ENCODE results near the gene MORN5. TPM values are rescaled to one million over a fixed set of nuclear protein-coding genes. Genes with fewer than 3 reads are reported as not detected.
A peak's percentile ranks its signal among the peaks of the same experiment; 100 is the strongest.

Gene MORN5
- total RNA-seq, 1 donor from 2014 or later = 23.1 TPM

DNA sequence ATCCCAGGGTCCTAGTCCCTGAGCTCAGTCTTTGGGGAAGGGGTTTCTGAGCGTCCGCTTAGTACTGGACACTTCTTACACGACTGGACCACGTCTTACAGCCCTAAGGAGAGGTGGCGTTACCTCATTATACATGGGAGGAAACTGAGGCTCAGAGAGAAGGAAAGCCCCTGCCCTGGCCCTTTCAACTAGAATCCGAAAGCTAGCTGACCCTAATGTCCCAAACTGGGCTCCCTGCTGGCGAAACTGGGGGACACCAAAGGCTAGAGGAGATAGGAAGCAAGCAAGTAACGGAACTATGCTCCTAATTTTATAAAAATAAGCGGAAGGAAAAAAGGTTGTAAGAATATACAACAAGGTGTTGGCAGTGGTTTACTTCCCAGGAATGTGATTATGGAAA lies 54.8 kb downstream of the MORN5 start:
- no peak for DNase-seq (ENCODE audit: low spot score)

DNA sequence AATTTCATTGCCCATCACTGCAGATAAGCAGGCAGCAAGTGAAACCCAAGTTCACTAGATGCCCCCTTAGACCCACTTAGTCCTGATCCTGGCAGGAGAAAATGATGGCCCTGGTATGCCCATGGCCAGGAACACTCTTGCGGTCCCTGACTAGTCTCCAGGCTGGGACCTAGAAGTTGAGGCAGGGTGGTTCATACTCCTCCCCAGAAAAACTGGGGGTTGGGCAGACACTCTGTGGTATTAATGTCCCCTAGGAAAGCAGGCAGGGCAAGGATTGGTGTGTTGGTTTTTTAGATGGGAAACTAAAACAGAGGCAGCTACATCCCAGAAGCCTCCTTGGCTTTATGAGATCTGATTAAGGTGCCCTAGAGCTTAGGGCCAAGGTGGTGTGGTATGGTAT lies 56.0 kb downstream of the MORN5 start:
- DNase-seq (ENCODE audit: low spot score) = no peak

DNA sequence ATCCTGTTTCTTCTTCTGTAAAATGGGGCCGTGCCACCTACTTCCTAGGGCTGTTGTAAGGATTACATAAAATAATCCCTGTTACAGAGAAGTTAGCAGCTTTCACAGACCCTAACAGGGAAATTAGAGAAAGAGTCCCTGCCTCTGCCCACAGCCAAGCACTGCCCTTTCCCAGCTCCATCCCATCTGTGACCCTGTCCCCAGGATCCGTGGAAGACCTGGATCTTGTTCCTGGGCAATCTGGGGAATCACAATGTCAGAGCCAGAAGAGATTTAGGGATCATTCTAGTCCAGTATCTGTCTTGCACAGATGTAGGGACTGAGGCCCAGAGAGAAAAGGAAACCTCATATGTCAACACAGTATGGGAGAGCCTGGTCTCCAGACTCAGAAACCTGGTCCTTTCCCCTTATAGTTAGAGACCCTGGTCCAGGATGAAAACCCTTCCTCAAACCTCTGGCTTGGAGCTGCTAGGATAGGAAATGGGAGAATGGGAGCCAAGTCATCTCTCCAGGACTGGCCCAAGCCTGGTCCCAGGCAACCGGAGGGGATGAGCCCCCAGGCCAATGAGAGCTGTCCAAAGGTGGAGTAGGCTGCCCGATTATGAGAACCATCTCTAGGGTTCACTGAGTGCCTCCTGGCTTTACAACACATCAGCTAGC lies 56.6 kb downstream of the MORN5 start:
- no peak for DNase-seq (ENCODE audit: low spot score)

DNA sequence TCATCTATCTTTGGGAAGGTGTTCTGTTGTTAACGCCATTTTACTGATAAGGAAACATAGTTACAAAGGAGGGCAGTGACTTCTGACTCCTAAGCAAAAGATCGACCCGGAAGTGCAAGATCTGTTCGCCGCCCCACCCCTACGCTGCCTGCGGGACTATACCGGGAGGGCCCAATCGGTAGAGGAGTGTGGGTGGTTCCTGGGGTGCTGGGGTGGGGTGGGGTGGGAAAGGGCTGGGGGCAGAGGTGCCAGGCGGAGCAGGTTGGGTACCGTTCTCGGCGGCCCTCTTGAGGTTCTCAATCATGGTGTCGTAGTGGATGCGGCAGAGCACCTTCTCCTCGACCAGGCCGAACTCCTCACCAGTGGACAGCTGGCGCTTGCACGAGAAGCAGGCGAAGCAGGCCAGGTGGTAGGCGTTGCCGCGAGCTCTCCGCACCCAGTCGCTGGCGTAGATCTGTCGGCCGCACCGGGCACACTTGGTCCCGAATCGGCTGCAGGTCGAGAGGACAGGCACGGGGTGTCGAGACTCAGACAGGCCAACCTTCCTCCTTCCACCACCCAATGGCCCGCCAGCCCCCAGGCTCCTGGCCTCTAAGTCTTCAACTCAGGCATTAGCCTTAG lies 57.2 kb downstream of the MORN5 start:
- no peak for DNase-seq (ENCODE audit: low spot score)

DNA sequence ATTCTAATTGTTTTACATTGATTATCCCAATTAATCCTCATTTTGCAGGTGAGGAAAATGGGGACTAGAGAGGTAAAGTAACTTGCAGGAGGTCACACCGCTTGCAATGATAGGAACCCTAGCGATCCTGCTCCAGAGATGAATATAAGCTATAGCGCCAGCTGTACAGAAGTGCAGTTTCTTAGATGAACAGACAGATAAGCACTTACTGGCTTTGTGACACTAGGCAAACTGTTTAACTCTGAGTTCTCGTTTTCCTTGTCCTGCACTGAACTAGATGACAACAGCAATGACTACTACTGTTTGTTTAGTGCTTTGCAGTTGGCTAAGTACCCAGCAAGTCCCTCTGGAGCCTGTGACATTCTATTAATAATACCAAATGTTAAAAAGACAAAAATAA lies 57.9 kb downstream of the MORN5 start:
- DNase-seq (ENCODE audit: low spot score) = no peak

DNA sequence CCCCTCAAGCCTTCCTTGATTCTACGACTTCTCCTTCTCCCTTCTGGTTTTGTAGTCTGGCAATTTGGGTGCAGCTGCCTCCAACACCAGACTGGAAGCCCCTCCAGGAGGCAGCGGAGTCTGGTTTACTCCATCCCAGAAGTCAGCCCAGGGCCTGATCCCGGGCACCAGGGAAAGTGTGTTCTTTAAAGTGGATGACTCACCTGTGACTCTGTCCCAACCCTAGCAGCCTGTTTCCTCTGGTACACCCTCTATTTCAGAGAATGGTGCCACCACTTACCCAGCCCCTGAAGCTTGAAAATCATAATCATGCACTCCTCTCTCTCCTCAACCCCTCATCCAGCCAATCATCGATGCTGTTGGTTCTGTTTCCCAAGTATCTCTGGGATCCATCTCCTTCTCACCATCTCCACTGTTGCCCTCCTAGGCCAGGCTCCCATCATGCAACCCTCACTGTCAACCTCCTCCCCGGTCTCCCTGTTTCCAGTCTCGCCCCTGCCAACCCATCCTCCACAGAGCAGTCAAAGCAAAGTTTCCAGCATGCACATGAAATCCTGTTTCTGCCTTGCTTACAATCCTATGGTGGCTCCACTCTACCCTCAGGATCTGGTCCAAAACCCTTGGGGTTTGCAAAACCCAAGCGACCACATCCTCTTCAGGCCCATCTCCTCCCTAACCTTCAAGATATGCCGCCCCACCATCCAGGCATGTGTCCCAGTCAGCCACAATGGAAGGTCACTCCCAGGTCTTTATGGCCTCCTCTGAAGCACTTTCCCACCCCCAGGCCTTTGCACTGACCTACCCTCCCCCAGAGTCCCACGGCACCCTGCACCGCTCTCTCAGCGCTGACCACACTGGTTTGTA lies 58.6 kb downstream of the MORN5 start:
- DNase-seq (ENCODE audit: low spot score) = no peak

DNA sequence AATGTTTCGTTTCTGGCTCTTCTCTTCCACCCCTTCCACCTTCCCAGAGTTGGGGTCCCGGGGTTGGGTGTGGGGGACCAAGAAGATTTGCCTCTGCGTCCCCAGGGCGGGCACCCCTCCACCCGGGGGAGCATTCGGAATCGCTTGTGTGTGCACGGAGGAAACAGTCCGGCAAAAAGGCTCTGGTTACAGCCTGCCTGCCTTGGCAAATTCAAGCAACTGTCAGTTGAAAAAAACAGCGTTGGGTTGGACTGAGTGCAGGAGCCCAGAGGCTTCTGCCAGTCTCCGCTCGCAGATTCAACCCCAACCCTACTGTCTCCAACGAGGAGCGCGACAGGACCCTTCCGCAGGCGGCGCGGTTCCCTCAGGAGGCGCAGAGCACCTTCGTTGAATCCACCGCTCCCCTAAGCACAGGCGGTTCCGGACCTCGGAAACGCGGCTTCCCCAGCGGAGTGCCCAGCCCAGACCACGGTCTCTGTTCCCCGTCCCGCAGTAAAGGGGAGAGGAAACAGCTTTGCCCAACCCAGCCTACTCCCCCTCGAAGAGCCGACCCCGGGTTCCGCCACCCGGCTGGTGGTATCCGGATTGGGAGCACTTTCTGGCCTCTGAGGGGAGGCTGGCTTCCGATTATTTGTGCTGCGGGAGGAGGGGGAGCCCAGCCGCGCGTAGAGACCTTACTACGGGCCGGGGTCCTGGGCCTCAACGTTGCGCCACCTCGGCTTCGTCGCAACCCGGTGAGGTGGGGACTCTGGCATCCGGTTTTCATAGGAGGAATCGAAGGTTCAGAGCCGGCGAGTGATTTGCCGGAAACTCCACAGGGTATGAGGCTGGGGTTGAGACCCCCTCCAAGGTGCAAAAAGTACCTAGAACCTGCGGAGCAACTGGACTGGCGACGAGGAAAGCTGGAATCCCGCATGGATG lies 59.5 kb downstream of the MORN5 start:
- DNase-seq (ENCODE audit: low spot score) = no peak

DNA sequence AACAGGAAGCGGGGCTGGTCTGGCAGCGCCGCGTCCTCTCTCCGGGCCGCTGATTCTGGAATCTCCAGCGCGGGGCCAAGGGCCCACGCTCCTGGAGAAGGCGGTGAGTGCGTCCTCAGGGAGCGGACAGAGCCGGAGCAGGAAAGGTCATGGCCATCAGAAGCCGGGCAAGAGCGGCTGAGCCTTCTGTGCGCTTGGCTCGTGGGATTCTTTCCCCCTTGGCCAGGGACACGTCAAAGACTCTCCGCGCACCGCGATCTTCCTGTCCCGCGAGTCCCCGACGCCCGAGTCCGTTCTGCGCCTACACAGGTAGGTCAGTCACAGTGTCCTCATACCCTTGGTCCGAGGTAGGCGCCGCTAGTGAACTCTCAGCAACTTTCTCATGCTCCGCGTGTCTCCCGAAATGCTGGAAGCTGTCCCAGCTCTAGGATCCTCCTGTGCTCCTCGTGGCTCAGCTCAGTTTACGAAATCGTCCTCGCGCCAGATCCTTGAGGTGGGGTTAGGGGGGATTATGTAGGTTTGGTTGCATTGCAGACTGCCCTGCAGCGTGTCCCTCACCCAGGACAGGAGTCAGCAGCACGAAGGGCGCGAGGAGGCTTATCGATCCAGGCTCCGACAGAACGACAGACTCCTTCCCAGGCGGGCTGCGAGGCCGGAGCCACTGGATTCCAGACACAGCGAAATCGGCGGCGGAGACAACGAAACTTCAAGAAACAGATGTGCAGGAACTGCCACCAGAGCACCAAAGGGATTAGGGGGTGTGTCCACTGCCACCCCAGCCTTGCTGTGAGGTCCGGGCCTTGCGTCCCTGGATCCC lies 60.4 kb downstream of the MORN5 start:
- DNase-seq (ENCODE audit: low spot score) = peak; percentile 38

DNA sequence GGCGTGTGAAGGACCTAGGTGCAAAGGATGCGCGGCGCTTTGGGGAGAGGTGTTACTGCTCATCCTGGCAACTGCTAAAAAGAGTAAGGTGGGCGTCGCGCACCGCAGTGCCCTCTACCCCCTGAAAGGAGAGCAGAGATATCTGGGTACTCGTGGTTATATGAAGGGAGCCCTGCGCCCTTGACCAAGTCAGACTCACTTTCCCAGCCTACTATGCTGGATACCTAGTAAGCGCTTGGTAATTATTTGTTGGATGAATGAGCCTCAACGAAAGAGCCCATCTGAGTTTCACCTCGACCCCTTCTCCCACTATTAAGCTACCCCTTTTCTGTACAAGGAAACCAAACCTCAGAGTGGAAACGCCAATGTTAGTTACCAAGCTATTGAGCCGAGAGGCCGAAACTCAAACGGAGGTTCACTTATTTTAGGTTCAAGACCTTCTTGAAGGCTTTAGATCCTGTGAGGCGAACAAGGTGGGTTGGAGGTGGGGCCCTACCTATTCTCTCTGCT lies 61.0 kb downstream of the MORN5 start:
- no peak for DNase-seq (ENCODE audit: low spot score)

DNA sequence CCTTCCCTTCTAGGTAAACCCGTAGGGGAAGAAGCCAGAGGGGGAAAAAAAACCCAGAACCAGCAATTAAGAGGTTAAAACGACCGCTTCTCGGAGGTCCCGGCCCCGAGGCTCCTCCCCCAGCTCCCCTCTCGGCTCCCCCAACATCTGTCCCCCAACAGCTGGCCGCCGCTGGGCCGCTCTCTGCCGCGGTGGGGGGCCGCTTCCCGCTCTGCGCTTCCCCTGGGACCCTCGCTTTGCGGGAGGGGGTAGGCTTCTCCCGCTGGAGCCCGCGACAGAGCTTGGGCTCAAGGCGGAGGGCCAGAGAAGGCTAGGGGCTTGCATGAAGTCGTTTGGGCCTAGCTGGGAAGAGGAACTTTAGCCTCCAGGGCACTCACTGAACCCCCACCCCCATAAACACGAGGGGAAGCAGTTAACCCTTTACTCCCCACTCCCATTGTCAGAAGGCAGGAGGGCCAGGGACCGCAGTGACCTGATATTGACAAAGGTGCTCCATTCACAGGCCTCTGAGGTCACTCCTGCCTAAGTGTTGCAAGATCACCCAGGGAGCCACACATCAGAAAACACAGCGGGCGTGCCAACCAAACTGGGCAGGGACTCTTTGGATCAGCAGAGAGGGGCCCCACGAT lies 61.6 kb downstream of the MORN5 start:
- no peak for DNase-seq (ENCODE audit: low spot score)

DNA sequence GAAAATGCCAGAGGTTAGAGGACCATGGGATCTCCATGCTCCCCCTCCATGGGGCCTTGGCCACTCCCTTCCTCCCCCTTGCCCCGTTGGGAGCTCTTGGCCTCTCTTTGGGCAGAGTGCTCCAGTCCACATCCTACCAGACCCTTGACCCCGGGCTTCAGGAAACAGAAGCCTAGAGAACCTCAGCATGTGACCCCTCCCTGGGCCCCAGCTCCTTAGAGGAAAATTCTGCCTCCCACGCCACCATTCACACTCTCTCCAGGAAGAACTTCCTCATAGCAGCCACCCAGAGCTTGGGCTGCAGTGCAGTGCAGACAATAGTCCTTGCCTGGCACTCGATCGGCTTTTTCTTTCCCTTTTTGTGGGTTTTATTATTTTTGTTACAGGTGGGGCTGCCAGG lies 63.1 kb downstream of the MORN5 start:
- no peak for DNase-seq (ENCODE audit: low spot score)

DNA sequence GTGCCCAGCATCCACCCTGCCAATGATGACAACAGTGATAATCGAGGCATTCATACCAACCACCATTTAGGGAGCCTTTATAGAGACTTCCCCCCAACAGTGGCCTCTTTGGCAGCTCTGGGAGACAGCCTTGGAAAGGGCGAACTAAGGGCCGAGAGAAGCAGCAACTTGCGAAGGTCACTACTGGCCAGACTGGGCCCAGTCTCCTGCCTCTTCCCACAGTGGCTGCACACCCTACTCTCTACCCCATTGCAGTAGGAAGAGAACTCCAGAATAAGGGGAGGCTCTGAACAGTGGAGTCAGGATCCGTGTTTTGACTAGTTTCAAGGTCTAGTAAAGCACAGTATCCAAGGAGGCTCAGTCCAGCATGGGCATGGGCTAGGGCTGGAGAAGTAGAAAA lies 63.7 kb downstream of the MORN5 start:
- no peak for DNase-seq (ENCODE audit: low spot score)

DNA sequence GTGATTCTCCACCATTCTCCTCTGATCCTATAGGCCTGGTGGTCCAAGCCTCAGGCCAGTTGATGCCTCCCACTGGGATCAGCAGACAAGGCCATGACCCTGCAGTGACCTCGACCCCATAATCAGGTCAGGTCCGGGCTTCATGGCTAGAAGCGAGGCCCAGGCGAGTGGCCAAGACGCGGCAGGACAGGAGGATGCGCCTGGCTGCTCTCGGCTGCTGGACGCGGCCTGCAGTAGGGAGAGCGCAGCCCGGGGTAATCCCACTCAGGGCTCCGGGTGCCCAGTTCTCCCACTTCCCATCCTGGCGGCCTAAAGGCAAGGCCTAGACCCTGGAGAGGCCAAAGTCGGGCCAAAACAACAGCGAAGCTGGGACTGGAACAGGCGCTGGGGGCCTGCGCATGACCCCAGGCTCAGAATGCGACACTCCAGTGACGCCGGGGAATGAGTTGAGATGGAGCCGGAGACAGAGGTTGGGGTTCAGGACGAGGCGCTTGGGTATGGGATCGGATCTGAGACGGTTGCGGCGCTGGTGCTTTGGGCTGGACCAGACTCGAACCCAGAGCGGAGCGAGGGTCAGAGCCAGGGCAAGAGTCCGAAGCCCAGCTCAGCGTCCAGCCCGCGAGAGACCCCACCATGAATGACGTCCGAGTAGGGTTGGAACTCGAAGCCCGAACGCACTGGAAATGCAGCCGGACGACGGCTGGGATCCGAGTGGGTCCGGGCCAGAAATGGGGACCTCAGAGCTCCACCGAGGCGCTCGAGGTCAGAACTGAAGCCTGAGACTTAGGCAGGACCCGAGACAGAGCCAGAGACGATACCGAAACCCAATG lies 65.8 kb downstream of the MORN5 start:
- no peak for DNase-seq (ENCODE audit: low spot score)

DNA sequence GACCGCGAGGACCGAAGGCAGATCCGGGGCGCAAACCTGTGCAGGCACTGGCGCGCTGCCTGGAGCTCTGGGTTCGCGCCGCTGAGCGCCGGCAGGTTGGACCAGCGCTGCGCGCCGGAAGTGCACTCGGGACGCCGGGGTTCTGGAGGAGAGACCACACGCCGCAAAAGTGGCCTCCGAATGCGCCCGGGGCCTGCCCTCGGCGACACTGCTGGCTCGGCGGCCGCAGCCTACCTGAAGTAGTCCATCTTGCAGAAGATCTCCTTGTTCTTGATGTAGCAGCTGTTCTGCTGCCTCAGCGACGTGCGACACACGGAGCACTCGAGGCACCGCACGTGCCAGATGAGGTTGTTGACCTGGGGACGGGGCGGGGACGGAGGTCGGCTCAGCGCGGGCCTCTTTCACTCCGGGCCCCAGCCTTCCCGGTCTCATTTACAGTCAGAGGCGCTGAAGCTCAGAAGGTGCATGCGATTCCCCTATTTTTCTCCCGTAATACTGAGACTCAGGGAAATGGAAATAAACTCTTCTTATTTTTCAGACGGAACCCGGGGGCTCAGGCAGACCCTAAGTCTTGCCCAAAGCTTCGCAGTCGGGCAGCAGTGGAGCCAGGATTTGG lies 66.5 kb downstream of the MORN5 start:
- no peak for DNase-seq (ENCODE audit: low spot score)

DNA sequence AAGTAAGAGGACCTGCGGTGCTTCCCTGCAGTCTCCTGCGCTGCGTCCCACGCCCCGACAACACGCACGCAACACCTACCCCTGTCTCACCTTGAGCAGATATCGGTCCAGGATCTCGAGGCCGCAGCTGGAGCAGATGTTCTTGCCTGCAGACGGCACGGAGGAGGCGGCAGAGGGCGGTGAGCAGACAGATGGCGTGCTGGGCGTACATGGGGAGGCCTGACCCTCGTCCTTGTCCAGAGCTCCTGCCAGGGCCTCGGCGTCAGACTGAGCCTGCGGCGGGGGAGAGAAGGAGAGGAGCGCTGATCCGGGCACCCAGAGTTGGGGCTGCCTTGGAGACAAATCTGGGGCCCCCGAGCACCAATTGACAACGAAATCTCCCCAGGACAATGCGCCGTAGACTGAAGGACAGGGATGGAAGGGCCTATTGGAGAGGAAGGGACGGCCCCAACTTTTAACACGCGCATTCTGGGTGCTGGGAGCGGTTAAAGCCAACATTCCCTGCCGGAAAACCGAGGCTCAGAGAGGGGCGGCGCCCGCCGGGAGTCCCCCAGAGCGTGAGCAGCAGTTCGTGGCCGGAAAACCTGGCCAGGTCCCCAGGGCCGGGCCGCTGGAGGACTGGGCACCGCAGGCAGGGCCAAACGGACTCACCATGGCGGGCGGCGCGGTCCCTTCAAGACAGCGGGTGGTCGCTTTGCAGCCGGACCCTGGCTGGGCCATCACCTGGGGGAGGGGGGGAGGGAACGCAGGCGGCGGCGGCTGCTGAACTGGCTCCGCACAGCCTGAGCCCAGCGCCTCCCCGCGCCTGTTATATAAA lies 67.3 kb downstream of the MORN5 start:
- no peak for DNase-seq (ENCODE audit: low spot score)

DNA sequence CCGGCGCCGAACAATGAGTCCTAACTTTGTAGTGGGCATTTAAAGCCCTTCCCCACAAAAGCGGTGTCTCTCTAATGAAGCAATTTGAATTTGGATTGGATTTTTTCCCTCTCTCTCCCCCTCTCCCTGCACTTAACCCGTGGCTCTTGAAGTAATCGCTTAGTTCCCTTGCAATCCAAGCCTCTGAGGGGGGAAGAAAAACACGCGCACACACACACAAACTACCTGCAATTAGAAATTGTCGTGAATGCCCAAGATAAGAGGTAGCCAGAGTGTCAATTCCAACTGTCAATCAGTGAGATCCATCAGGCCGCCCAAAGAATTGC lies 67.8 kb downstream of the MORN5 start:
- no peak for DNase-seq (ENCODE audit: low spot score)

DNA sequence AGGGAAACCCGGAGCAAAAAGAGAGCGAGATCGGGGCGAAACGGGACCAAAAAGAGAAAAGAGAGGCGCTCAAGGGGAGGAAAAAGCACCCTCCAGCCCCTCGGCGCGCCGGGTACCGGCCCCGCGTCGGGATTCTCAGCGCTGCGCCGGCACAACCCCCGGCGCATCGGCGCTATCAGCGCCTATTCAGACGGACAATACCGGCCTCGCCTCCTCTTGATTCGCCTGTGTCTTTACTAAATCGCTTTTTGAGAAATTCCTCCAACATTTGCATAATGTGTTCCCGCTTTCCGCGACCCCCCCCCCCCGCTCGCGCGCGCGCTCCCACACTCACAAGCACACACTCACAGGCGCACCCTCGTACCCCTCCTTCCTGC lies 68.5 kb downstream of the MORN5 start:
- no peak for DNase-seq (ENCODE audit: low spot score)
